HG02884 (cell line): ENCODE measurements around the gene CDKN1A.
A peak's percentile ranks its signal among the peaks of the same experiment; 100 is the strongest.

ENCODE experiments used
- ATAC-seq: cut with Tn5 transposase; IDR thresholded peaks from one replicate; pipeline ENCODE4 v1.9.1; 2021; ENCODE audit warnings: mild to moderate bottlenecking, moderate library complexity; ENCODE audit not compliant: unreplicated experiment

Gene CDKN1A

DNA sequence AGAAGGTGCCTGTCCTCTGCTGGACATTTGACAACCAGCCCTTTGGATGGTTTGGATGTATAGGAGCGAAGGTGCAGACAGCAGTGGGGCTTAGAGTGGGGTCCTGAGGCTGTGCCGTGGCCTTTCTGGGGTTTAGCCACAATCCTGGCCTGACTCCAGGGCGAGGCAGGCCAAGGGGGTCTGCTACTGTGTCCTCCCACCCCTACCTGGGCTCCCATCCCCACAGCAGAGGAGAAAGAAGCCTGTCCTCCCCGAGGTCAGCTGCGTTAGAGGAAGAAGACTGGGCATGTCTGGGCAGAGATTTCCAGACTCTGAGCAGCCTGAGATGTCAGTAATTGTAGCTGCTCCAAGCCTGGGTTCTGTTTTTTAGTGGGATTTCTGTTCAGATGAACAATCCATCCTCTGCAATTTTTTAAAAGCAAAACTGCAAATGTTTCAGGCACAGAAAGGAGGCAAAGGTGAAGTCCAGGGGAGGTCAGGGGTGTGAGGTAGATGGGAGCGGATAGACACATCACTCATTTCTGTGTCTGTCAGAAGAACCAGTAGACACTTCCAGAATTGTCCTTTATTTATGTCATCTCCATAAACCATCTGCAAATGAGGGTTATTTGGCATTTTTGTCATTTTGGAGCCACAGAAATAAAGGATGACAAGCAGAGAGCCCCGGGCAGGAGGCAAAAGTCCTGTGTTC, 1.3 kb upstream of the CDKN1A start:
- no peak for ATAC-seq

DNA sequence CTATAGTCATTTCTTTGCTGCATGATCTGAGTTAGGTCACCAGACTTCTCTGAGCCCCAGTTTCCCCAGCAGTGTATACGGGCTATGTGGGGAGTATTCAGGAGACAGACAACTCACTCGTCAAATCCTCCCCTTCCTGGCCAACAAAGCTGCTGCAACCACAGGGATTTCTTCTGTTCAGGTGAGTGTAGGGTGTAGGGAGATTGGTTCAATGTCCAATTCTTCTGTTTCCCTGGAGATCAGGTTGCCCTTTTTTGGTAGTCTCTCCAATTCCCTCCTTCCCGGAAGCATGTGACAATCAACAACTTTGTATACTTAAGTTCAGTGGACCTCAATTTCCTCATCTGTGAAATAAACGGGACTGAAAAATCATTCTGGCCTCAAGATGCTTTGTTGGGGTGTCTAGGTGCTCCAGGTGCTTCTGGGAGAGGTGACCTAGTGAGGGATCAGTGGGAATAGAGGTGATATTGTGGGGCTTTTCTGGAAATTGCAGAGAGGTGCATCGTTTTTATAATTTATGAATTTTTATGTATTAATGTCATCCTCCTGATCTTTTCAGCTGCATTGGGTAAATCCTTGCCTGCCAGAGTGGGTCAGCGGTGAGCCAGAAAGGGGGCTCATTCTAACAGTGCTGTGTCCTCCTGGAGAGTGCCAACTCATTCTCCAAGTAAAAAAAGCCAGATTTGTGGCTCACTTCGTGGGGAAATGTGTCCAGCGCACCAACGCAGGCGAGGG, 594 bp upstream of the CDKN1A start:
- no peak for ATAC-seq

DNA sequence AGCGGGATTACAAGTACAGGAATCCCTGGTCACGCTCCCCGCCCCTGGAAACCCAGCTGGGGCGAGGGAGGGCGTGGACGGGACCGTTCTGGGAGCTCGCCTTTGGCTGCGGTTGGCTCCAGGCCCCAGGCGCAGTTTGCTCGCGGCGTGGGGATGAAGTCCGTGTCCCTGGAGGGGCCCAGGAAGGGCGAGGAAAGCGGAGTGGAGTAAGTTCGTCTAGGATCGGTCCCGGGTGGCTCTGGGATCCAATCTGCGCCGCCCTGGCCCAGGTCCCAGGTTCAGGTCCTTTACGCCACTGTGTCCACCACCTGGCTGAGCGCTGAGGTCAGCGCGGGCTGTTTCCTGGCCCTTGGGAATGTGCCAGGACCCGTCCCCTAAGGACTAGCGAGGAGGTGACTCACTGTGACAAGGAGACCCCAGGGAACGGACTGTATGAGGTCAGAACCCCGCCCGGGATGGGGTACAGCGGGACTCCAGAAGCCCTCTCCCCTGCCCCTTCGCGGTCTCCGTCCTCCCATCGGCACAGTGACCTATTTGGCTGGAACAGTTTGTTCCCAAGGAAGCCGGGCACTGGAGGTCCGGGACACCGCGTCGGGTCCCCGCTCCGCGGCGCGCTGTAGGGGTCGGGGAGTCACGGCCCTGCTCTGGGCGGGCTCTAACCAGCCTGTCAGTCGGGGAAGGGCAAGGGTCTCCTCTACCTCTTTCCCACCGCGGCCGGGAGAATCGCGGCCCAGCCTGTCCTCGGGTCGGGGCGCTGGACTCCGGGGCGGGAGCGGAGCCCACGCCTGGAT, 724 bp downstream of the CDKN1A start:
- no peak for ATAC-seq

DNA sequence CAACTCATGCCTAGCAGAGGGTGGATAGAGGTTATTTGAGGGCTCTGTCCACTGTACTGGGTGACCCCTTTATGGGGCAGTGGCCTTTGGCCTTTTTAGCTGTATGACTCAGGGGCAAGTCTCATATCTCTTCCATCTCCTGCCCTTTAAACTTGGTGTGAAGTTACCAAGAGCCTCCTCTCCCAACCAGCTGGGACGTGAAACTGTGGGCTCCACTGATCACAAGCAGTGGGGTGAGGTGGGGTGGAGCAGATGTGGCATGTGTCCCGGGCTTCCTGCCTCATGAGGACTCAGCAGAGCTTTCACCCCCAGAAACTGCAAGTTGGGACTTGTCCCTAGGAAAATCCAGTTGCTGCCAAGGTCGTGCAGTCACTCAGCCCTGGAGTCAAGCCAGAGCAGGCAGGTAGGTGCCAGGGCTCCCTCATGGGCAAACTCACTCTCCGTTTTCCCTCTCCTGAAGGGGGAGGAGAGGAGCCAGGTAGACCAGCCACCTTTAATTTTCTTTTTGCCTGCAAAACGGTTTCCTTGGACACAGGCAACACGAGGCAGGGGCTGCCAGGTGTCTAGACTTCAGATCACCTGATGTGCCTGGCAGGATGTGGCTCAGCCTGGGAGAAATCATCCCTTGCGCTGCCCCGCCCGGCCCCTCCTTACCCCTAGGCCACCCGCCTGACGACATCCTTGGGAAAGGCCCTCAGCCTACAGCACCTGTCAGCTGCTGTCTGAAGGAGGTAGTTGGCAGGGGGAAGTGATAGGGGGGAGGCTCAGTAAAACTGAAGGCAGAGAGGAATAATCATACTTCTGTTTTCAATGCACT, 4.0 kb downstream of the CDKN1A start:
- ATAC-seq = no peak

DNA sequence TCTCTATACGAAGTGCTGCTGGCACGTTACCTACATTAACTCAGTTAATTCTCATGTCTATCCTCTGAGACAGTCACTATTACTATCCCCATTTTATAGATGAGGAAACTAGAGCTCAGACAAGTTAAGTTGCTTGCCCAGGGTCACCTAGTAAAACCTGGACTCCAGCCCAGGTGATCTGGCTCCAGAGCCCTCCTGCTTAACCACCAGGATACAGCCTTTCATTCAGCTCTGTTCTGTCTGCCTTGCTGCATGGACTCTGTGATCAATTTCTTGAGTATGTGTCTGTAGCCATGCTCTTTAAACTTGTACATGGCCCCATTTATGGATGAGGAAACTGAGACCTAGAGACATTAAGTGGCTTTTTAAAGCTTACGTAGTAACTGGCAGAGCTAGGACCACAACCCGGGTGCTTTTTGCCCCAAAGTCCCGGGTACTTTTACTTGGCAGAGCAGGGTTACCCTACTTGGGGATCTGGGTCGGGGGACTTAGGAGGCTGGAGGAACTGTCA, 4.7 kb downstream of the CDKN1A start:
- ATAC-seq = no peak

DNA sequence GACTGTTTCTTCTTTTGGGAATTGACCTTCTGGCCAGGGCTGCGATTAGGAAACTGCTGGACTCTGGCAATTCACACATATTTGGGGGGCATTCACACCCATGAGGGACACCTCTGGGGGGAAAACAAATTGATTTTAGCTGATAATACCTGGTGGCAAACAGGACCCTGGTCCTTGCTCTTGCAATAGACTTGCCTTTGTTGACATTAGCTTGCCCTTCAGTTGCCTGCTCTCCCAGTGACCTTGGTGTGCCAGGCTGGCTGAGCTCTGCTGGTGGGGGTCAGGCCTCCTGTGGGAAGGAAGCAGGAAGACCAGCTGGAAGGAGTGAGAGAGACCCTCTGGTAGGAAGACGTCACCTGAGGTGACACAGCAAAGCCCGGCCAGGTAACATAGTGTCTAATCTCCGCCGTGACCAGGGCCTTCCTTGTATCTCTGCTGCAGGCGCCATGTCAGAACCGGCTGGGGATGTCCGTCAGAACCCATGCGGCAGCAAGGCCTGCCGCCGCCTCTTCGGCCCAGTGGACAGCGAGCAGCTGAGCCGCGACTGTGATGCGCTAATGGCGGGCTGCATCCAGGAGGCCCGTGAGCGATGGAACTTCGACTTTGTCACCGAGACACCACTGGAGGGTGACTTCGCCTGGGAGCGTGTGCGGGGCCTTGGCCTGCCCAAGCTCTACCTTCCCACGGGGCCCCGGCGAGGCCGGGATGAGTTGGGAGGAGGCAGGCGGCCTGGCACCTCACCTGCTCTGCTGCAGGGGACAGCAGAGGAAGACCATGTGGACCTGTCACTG, 5.3 kb downstream of the CDKN1A start:
- no peak for ATAC-seq

DNA sequence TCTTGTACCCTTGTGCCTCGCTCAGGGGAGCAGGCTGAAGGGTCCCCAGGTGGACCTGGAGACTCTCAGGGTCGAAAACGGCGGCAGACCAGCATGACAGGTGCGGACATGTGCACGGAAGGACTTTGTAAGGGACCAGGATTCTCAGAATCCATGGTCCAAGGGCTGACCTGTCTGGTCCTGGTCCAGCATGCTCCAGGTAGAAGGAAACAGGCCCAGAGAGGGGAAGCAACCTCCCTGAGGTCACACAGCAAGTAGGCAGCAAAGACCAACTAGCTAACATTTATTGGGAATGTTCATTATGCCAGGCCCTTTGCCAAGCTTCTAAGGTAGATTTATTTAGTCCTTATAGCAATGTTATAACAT, 5.9 kb downstream of the CDKN1A start:
- no peak for ATAC-seq

DNA sequence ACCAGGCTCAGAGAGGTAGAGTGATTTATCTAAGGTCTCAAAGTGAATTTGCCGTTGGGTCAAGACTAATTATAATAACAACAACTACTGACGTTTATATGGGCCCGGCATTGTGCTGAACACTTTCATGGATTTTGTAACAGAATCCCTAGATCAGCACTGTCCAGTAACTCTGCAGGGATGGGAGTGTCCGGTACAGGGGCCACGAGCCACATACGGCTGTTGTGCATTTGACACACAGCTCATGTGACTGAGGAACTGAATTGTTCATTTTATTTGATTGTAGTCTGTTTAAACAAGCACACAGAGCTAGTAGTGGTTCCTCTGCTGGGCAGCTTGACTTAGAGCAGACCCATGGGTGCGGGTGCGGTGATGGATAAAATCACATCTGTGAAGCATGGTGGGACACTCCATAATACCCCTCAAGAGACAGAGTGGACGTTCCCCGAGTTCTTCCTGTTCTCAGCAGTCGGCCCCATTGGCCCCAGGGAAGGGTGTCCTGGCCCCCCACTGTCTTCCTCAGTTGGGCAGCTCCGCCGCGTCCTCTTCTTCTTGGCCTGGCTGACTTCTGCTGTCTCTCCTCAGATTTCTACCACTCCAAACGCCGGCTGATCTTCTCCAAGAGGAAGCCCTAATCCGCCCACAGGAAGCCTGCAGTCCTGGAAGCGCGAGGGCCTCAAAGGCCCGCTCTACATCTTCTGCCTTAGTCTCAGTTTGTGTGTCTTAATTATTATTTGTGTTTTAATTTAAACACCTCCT, 6.8 kb downstream of the CDKN1A start:
- ATAC-seq = no peak

DNA sequence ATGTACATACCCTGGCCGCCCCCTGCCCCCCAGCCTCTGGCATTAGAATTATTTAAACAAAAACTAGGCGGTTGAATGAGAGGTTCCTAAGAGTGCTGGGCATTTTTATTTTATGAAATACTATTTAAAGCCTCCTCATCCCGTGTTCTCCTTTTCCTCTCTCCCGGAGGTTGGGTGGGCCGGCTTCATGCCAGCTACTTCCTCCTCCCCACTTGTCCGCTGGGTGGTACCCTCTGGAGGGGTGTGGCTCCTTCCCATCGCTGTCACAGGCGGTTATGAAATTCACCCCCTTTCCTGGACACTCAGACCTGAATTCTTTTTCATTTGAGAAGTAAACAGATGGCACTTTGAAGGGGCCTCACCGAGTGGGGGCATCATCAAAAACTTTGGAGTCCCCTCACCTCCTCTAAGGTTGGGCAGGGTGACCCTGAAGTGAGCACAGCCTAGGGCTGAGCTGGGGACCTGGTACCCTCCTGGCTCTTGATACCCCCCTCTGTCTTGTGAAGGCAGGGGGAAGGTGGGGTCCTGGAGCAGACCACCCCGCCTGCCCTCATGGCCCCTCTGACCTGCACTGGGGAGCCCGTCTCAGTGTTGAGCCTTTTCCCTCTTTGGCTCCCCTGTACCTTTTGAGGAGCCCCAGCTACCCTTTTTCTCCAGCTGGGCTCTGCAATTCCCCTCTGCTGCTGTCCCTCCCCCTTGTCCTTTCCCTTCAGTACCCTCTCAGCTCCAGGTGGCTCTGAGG, 7.6 kb downstream of the CDKN1A start:
- no peak for ATAC-seq

DNA sequence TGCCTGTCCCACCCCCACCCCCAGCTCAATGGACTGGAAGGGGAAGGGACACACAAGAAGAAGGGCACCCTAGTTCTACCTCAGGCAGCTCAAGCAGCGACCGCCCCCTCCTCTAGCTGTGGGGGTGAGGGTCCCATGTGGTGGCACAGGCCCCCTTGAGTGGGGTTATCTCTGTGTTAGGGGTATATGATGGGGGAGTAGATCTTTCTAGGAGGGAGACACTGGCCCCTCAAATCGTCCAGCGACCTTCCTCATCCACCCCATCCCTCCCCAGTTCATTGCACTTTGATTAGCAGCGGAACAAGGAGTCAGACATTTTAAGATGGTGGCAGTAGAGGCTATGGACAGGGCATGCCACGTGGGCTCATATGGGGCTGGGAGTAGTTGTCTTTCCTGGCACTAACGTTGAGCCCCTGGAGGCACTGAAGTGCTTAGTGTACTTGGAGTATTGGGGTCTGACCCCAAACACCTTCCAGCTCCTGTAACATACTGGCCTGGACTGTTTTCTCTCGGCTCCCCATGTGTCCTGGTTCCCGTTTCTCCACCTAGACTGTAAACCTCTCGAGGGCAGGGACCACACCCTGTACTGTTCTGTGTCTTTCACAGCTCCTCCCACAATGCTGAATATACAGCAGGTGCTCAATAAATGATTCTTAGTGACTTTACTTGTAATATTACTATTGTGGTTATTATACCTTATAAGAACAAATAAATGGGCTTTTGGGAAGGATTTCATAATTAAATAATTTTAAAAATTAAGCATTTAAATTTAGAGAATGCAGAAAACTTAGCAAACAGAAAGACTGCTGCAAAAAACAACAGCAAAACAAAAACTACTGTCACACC, 8.4 kb downstream of the CDKN1A start:
- no peak for ATAC-seq

DNA sequence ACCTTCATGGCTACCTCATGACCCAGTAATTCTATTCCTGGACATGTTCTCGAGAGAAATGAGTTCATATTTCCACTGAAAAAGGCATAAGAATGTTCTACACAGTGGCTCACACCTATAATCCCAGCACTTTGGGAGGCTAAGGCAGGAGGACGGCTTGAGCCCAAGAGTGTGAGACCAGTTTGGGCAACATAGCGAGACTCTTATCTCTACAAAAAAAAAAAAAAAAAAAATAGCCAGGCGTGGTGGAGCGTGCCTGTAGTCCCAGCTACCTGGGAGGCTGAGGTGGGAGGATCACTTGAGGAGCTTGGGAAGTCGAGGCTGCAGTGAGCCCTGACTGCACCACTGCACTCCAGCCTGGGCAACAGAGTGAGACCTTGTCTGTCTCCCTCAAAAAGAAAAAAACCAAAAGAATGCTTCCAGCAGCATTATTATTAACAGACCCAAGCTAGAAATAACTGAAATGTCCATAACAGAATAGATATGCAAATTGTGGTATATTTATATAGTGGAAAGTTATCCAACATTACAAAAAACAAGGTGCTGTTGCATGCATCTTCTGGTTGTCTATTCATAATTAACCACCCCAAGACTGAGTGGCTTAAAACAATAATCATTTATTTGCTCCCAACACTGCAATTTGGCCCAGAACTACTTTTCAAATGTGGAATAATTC, 9.7 kb downstream of the CDKN1A start:
- ATAC-seq = no peak

DNA sequence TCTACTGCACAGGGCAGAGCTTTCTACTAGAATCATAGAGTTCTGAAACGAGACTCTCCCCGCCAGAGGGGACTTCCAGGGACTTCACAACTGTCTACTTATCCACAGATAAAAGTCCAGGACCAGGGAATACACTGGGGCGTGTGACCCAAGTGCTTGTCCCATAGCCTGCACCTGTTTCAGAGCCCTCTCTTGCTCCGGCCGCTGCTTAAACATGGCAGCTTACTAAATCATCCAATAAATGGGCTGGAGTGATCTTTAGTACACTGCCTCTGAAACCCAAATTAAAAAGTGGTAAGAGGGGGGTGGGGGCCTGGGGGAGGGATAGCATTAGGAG, 10.2 kb downstream of the CDKN1A start:
- ATAC-seq = no peak

DNA sequence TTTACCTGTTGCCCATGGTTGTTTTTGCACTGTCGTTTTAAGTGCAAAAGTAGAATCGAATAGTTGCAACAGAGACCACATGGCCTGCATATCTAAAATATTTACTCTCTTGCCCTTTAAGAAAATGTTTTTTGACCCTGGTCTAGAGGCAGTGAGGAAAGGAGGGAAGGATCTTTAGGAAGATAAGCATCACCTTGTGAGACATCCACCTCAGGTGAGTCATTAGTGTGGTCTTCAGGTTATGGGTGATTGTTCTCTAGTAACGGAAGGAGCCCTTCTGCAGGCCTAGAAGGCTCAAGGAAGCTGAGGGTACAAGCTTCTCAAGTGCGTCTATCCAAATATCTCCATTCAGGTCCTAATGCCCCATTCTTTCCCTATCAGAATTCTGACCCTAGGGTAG, 12.5 kb downstream of the CDKN1A start:
- ATAC-seq = no peak

DNA sequence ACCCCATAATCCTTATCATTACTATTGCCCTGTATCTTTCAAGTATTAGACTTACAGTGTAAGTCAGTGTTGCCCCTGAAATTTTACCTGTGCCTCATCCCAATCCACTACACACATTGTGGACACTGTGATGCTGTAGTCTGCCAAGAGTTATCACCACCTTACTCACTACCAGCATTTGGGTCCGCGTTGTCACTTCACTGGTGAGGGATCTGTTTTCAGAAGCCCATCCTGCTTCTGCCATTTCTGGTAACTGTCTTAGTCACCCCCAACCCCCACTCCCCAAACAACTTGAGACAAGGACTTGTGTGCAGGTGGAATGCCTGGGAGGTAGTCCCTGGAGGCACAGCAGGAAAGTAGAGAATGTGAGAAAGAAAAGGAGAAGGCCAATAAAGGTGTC, 13.1 kb downstream of the CDKN1A start:
- ATAC-seq = no peak

DNA sequence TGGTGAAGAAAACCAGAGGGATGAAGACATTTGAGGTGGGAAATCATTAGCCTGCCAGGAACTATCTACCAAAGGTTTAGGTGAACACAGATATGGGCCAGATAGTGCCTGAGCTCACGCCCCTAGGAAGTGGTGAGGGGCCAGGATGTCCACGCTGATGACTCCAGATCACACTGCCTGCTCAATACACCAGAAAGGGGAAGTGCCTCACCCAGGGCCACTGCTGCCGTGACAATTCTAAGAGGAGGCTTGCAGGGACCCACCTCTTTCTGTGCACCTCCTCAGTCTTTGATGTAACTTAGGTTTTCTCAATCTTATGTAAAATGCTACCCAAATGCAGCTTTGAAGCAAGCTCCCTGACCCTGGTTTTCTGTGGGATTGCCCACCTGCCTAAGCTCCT, 13.7 kb downstream of the CDKN1A start:
- ATAC-seq = peak; percentile 74

DNA sequence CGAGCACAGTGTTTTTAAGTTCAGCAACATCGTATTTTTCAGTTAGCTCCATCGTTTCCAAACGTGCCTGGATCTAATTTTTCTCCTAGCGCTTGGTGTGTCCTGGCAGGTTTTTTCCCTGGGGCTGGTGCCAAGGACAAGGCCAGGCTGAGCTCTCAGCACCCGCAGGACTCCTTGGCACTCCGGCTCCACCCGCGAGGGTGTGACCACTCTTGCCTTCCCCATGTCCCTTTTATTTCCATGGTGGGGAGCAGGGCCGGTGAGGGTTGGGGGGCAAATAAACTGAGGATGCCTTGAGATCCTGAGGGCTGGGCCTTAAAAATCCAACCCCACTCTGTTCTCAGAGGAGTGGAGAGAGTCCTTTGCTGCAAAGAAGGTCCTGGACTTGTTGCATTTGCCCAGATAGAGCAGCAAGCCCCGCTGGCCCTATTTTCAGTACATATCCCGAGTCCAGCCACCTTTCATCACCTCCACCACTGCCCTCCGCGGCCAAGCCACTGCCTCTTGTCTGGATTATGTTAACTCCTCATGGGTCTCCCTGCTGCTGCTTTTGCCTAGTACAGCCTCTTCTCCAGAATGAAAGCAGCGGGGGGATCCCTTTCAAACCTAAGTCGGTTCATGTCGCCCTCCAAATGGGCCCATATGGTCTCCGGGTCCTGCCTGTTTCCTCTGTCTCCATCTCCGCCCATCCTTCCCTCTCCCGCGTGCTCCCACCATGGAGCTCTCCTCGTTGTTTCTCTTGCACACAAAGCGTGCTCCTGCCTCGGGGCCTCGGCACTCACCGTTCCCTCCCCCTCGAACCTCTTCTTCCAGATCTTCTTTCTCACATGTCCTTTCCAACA, 14.6 kb downstream of the CDKN1A start:
- ATAC-seq = no peak
